ENCODE results near the gene PON1.

GRCh38 chr7:95311389-95311788, 12.9 kb downstream of the PON1 start:
- TF ChIP-seq ISL1 (CRISPR knock-in tag; IDR thresholded peaks at IDR 0.05), result no peak
- no peak for TF ChIP-seq RARB (CRISPR knock-in tag; IDR thresholded peaks at IDR 0.05)
- TF ChIP-seq ZNF565 (CRISPR knock-in tag; conservative IDR thresholded peaks at IDR 0.05; ENCODE audit: low read depth), result no peak
- TF ChIP-seq CSRNP3 (CRISPR knock-in tag; IDR thresholded peaks at IDR 0.05), result no peak

All from SK-N-SH treated with all-trans-retinoic acid at 6 μM for 48 hours (cell line).